ENCODE data around the gene TWF2. TPM values are rescaled to one million over a fixed set of nuclear protein-coding genes. Genes with fewer than 3 reads are reported as not detected.

TWF2 gene
- total and polyA plus RNA-seq, 9 donors: 14.3 to 56.3 (median 41.2) TPM

- 91 to 96% (median 92%) methylated on average over 6 of the region's 6 CpGs for WGBS, 3 donors
- H3K27me3 ChIP-seq: no peaks in the 10 kb centered on the region
- peaks cover 4% of the 10 kb centered on the region for H3K4me1 ChIP-seq (ENCODE audit: insufficient read depth)
- H3K4me3 ChIP-seq: no peak overlapping the region
- intact Hi-C loops (cut with DNase I): no loop called here
- no peak overlapping the region for H3K27ac ChIP-seq
- H3K9me3 ChIP-seq: no peaks in the 10 kb centered on the region
- DNase-seq: no peak
- no peaks in the 10 kb centered on the region for H3K36me3 ChIP-seq
- no peak for TF ChIP-seq POLR2A (IDR thresholded peaks at IDR 0.05)
- no peak for TF ChIP-seq EP300 (IDR thresholded peaks at IDR 0.05)
- TF ChIP-seq, protein P1, sequence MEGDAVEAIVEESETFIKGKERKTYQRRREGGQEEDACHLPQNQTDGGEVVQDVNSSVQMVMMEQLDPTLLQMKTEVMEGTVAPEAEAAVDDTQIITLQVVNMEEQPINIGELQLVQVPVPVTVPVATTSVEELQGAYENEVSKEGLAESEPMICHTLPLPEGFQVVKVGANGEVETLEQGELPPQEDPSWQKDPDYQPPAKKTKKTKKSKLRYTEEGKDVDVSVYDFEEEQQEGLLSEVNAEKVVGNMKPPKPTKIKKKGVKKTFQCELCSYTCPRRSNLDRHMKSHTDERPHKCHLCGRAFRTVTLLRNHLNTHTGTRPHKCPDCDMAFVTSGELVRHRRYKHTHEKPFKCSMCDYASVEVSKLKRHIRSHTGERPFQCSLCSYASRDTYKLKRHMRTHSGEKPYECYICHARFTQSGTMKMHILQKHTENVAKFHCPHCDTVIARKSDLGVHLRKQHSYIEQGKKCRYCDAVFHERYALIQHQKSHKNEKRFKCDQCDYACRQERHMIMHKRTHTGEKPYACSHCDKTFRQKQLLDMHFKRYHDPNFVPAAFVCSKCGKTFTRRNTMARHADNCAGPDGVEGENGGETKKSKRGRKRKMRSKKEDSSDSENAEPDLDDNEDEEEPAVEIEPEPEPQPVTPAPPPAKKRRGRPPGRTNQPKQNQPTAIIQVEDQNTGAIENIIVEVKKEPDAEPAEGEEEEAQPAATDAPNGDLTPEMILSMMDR (IDR thresholded peaks at IDR 0.05): no peak
Observed at GRCh38 chr3:52265387-52265786, 26.4 kb upstream of the TWF2 start.

- Histone ChIP-seq H3K27ac (no peak overlapping the region), H3K4me3 (no peak overlapping the region), H3K36me3 (no peaks in the 10 kb centered on the region), H3K27me3 (no peaks in the 10 kb centered on the region), H3K9me3 (no peaks in the 10 kb centered on the region), H3K4me1 (ENCODE audit: insufficient read depth) (no peaks in the 10 kb centered on the region)
- TF ChIP-seq EP300 (IDR thresholded peaks at IDR 0.05) (no peak), POLR2A (IDR thresholded peaks at IDR 0.05) (no peak)
- TF ChIP-seq, protein P1 (IDR thresholded peaks at IDR 0.05): no peak
- intact Hi-C loops (cut with DNase I): no loop called here
- DNase-seq: no peak
Observed at GRCh38 chr3:52262447-52262846, 23.5 kb upstream of the TWF2 start.

DNA sequence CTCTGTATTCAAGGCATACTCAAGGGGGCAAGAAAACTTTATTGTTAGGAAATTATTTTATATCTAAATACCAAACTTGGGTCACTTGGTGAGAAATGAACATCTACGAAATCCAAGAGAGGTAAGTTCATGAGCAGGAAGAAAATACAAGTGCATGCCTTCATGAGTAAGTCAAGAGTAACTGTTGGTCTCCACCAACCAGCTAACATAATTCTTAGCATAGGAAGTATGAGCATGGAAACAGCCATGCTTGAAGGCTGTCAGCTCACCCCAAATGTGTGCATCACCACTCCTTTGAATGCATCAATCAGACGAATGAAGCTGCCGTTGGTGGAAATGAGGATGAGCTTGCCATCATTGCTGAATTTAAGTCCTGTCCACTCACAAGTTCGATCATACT is 20.5 kb upstream of the TWF2 start:
- no peaks in the 10 kb centered on the region for H3K36me3 ChIP-seq
- 85 to 87% (median 86%) methylated on average over 4 of the region's 4 CpGs for whole genome bisulfite sequencing, 3 donors
- H3K27ac ChIP-seq: no peak overlapping the region
- no peaks in the 10 kb centered on the region for H3K27me3 ChIP-seq
- intact Hi-C loops (cut with DNase I): no loop called here
- H3K4me3 ChIP-seq: no peak overlapping the region
- no peak for DNase-seq
- no peaks in the 10 kb centered on the region for H3K4me1 ChIP-seq (ENCODE audit: insufficient read depth)
- TF ChIP-seq, protein P1 (IDR thresholded peaks at IDR 0.05): no peak
- TF ChIP-seq POLR2A (IDR thresholded peaks at IDR 0.05) (no peak), EP300 (IDR thresholded peaks at IDR 0.05) (no peak)
- no peaks in the 10 kb centered on the region for H3K9me3 ChIP-seq

DNA sequence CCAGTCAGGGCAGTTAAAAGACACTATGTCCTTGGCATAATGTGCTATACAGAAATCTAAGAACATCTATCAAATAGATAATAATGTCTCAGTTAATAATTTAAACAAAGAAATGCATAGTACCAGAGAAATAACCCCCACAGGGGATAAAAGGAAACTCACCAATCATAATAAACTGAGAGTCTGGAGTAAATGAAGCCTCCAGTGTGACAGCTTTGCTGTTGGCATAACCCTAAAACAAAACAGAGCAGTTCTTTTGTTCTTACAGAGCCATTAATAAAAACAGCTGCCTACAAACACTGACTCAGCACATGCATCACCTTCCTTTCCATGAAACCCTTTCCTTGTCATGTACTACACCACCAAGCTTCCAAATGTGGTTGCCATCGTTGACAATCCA is 20.1 kb upstream of the TWF2 start:
- WGBS, 3 donors: 68 to 85% (median 70%) methylated on average over 1 of the region's 1 CpG
- Histone ChIP-seq H3K27me3 (no peaks in the 10 kb centered on the region), H3K36me3 (no peaks in the 10 kb centered on the region), H3K9me3 (no peaks in the 10 kb centered on the region), H3K4me1 (ENCODE audit: insufficient read depth) (no peaks in the 10 kb centered on the region), H3K27ac (no peak overlapping the region), H3K4me3 (no peak overlapping the region)
- TF ChIP-seq, protein P1 (IDR thresholded peaks at IDR 0.05): no peak
- TF ChIP-seq EP300 (IDR thresholded peaks at IDR 0.05) (no peak), POLR2A (IDR thresholded peaks at IDR 0.05) (no peak)
- DNase-seq: no peak
- intact Hi-C loops (cut with DNase I): no loop called here

DNA sequence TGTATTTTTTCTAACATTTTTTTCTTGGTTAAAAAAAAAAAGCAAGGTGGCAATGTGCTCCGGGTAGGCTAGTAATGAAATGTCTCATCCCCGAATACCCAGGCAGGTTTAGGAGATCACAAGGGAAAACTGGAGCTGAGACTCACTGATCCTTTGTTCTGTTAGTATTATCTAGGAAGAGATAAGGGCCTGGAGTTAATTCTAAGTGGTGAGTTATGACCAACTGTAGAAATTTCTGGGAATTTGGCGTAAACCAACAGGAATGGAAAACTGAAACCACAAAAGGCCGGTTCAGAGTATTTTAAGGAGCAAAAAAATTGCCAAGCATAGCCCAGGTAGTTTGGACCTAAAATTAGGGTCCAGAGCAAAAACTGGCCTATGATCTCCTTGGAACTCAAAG is 19.0 kb upstream of the TWF2 start:
- H3K27me3 ChIP-seq: no peaks in the 10 kb centered on the region
- no peak overlapping the region for H3K27ac ChIP-seq
- no peak for TF ChIP-seq POLR2A (IDR thresholded peaks at IDR 0.05)
- no peak for DNase-seq
- no peaks in the 10 kb centered on the region for H3K9me3 ChIP-seq
- no peaks in the 10 kb centered on the region for H3K4me1 ChIP-seq (ENCODE audit: insufficient read depth)
- intact Hi-C loops (cut with DNase I): no loop called here
- no peaks in the 10 kb centered on the region for H3K36me3 ChIP-seq
- no peak overlapping the region for H3K4me3 ChIP-seq
- 66 to 78% (median 75%) methylated on average over 4 of the region's 4 CpGs for WGBS, 3 donors
